Cerebellar nuclear complex (tissue), 1 donor: ENCODE results near the gene PANK4.

Experiments used
- DNase-seq, 2 experiments: peaks; one replicate each; lab custom pipeline; 2025; lab: John Stamatoyannopoulos, UW

PANK4 gene

DNA sequence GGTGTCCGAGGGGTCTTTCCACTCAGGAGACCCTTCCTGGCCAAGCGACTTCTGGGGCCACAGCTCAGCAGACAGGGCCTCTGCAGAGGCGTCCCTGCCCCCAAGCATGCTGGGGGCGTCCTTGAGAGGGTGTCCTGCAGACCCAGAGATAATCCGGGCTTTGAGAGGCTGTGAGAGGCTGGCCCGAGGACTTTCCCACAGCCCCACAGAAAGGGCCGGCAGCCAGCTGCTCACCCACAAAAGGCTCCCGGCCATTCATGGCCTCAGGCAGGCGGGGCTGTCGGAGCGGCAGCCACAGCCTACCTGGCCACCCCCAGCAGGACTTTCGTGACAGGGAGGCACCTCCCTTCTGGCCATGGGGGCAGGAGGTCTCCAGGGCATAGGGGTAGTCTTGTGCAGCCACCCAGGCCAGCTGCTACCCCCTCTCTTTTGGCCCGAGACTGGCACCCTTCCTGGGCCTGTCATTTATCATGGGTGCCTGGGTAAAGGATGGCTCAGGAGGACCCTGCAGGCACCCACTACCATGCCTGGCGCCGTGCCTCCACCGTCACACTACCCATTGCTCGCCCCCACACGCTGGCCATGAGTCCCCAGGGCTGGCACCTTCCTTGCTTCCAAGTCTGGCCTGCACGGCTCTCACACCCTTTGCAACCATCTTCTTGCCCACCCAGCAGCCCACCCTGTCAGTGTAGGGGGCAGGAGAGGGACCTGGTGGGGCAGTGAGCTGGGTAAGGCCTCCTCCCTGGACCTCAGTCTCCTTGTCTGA is 18.7 kb upstream of the PANK4 start:
- no peak for DNase-seq

DNA sequence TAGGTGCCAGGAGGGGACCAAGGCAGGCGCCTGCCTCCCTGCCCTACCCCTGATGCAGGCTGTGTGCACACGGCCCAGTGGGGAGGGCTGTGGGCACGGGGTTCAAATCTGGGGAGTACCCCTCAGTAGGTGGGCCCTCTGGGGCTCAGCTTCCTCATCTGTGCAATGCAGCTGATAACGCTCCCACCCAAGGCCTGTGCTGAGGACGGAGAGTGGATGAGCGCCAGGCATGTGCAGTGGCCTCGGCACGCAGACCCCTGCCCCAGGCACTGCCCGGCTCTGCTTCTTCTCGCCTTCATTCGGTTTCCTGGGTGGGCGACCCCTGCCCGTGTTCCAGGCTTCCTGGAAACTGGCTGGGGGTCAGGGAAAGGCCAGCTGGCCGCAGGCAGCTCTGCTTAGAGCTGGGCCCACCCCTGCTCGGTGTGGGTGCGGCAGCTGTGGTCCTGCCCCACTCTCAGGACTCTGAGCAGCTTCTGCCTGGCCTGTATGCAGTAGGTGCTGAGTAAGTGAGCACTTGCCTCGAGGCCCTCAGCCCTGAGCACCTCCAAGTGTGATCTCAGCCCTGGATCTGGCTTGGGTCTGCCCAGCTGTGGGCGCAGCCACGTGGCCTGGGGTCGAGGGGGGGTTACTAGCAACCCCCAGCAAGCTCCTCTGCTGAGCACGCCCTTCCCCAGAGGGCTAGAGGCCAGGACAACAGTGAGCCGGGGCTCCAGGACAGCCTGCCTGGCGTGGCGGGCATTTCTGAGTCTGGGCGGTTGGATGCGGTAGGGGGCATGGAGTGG is 17.9 kb upstream of the PANK4 start:
- no peak for DNase-seq

DNA sequence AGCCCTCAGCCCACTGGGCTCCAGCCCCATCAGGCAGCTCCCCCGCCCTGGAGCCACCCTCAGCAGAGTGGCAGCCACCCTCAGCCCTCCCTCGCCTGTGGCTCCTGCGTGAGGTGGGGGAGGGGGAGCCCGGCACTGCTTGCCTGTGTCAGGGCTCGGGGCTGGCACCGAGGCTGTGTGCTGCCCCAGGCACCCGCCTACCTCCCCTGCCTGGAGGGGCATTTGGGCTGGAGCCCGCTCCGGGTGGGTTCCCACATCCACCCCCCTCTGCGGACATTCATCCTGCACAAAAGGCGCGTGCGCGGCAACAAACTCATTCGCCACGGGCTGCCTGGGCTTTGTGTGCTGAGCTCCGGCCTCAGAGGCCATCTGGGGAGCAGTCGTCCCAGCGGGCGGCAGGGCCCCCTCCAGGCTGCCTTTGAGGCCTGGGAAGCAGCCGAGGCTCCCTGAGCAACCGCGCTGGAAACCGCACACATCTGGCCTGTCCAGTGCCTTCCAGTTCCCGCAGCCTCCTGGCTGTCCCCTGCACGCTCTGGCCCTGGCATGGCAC is 17.2 kb upstream of the PANK4 start:
- DNase-seq, result no peak

DNA sequence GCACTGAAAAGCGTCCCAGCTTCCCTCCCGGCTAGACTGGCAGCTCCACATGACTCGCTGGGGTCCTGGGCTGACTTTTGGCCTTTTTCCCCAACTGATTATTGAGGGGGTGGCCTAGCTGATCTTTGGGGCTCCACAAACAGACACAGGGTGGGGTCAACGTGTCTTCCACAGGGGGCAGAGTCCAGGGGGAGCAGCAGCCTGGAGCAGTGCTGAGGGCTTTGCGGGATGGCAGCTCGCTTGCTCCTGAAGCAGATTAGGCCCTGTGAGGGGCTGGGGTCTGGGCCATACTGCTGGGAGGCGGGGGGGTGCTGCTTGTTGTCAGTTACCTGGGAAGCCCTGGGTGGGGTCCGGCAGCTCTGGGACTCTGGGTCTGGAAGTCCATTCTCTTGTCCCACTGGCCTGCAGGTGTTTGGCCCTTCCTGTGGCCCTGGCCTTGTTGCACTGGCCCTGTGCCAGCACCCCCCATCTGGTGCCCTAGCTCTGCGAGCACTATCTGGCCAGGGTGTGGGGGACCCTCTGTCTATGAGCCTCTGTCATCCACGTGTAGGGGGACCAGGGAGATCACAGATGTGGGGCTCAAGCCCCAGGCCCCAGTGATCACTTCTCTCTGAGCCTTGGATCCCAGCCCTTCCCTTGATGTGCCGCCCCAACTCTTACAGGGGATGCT is 16.0 kb upstream of the PANK4 start:
- DNase-seq, result no peak

DNA sequence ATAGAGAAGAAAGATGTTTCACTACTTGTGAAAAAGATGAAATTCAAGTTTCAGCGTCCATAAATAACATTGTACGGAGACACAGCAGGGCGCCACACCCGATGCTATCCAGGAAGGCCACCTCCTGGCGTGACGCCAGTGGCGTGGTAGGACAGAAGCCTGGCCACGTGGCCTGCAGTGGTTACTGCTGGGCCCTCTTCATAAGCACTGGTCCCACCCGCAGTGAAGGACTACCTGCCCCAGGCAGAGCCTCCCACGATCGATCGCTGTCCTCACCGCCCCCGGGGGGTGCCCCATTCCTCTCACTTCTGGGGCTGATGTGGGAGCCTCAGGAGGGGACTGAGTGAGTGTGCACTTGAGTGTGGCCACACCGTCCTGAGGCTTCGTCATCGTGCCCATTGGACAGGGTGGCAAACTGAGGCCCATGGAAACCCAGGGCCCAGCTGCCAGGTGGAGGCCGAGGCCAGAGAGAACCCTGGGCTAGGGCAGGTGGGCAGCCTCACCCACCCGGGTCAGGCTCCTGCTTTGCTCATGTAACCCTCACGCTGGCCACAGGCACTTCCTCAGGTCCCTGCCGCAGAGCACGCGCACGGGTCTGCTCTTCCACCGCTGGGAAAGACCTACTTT is 15.3 kb upstream of the PANK4 start:
- no peak for DNase-seq

DNA sequence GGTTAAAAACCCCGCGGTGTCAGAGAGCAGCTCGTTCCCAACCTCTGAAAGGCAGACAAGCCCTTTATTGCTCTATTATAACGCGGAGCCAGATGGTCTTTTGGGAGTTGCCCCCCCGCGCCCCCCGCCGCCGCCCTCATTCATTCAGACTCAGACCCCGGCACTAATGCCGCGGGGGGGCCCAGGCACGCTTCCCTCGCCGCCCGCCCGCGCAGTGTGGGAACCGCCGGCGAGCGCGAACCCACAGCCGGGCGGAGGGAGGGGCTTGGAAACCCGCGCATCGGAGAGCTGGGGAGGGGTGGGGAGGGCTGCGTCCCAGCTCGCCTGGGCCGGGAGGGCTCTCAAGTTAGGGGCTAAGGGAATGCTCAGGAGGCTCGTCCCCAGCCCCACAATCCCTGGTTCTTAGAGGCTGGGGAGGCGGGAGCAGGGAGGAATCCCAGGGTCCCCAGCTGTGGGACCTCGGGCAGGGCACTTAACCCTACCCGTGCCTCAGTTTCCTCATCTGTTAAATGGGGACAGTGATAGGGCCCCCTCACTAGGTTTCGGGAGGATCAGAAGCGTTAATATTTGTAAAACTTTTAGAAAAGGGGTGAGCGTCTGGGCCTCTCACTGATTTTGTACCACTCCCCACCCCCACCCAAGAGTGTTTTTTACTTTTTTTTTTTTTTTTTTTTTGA is 14.6 kb upstream of the PANK4 start:
- DNase-seq, result no peak

DNA sequence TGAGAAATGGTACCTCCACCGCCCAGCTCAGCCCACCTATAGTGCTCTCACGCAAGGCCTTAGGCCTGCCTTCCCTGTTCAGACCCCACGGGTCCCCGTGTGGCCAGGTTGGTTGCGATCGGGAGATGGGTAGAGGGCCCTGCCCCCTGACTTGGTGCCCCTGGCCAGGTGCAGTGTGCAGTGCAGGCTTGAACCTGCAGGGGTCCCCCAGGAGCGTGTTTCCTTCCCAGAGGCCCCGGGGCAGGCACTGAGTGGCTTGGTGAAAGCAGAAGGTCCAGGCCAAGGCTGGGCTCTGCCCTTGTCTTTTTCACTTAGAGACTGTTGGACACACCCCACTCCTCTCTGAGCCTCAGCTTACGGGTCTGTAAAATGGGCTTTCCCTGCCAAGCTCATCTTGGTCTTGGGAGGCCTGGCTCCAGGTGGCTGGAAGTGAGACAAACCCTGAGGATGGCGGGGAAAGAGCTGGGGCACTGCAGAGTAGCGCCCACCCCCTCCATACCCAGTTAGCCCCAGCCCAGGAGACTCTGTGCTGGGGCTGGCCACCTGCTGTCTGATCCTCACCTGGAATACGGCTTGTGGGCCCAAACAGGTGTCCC is 13.0 kb upstream of the PANK4 start:
- no peak for DNase-seq

DNA sequence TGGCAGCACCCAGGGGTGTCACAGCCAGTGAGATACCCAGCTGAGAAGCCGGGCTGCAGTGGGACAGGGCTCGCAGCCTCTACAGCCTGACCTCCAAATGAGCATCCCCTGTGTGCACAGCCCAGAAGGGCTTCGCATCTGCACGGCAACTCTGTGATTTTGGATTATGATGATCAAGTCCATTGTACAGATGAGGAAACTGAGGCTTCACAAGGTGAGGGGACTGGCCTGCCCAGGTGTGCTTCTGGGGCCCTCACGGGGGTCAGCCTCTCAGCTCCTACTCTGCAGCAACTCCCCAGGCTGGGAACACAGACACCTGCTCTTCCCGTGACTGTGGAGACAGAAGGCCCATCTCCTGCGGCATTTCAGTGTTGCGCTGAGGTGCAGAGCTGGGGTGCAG is 12.5 kb upstream of the PANK4 start:
- no peak for DNase-seq

DNA sequence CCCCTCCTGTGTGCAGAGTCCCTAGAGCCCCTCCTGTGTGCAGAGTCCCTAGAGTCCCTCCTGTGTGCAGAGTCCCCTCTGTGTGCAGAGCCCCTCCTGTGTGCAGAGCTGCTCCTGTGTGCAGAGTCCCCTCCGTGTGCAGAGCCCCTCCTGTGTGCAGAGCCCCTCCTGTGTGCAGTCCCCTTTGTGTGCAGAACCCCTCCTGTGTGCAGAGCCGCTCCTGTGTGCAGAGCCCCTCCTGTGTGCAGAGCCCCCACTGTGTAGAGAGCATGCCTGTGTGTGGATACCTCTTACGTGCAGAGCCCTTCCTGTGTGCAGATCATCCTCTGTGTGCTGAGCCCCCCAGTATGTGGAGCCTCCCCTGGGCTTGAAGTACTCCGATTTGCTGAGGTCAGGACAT is 12.0 kb upstream of the PANK4 start:
- no peak for DNase-seq

DNA sequence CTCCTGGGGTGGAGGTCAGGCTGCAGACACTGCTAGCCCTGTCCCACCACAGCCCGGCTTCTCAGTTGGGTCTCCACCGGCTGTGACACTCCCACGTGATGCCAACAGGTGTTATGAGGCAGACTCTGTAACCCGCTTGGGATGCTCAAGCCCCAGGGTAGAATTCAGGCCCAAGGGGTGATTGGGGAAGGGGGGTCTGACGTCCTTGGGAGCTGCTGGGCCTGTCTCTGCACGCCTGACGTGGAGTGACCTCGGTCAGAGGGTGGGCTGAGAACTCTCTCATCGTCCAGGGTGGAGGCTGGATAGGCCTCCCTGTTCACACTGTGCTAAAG is 11.4 kb upstream of the PANK4 start:
- DNase-seq, result no peak

DNA sequence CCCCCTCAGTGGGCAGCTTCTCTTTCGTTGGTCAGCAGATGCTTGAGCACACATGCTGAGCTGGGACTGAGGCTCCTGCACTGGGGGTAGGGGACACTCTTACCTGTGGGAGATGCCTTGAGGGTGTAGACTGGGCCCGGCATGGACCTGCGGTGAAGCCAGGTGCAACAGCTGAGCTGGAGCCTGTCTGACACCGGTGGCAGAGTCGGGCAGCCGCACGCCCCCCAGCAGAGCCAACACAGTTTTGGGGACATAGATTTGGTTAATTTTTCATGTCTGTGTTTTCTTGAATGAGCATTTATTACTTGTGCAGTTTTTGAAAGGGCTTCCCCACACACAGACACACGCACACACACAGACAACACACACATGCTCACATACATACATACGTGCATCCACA is 9.6 kb upstream of the PANK4 start:
- no peak for DNase-seq

DNA sequence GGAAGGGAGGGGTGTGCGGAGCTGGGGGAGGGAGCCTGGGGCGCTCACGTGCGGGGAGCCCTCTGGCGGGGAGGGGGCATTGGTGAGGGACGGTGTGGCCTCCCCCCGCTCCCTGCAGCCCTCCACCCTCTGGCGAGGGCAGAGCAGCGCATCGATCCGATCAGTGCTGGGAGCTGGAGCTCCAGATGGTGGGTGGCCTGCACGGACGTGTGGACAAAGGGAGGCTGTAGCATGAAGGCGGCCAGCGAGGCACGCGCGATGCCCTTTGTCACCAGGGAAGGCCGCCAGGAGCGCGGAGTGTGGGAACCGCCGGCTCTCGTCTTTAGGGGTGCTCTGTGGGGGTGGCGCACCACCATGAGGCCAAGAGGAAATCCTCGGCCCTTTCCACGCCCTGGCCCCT is 9.1 kb upstream of the PANK4 start:
- DNase-seq, result no peak

DNA sequence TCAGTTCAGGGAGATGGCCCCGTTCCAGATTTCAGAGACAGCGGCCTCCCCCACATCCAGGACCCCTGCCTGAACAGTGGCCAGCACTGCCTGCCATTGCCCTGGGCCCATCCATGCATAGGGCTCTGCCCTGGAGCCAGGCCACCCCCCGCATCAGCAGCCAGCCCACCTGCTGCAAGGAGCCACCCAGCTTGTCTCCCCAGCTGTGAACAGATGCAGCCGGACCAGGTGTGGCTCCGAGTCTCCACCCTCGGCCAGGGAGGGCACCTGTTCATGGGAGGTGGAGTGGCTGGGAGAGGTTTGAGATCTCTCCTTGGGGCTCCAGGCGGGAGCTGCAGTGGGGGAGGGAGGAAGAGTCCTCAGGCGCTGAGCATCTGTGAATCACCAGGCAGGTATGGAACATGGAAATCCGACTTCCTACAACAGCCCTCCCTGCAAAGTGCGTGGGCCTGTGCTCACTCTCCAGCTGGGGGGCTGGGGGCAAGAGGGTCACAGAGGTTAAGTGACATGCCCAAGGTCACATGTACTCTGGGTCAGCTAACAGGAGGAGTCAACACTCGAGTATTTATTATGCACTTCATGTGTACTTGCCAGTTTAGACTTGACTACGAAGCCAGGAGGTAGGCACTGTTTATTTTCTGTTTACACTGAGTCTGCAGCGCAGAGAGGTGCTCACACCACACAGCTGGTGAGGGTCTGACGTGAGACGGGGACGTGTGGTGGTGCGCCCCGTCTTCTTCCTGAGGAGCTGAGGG is 8.5 kb upstream of the PANK4 start:
- no peak for DNase-seq

DNA sequence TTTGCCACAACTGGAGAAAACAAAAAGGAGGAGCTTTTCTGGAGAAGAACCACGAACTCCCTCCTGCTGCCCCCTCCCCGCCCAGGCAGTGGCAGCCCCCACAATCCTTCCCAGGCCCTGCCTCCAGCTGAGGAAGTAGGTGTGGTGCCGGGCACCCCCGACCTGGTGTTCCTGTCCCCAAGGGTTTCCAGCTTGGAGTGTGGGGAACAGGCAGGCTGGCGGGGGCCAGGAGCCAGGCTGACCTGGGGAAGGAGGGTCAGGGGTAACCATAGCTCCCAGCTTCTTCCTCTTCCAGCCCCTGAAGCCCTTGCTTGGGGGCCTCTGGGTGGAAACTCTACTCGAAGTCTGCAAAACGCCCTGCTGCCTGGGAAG is 7.9 kb upstream of the PANK4 start:
- no peak for DNase-seq

DNA sequence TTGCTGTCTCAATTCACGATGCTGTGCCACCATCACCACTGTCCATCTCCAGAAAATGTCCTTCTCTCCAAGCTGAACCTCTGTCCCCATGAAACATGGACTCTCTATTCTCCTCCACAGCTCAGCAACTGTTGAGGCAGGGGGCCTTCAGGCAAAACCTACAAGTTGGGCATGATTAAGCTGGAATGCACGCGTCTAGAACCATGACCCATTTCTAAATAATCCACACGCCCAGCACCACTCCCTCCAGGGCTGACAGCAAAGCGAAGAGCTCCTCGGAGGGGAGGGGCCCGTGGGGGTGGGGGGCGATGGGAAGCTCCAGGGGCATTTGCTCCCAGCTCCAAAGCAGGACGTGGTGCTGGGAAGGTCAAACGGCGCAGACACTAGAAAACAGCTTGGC is 7.0 kb upstream of the PANK4 start:
- no peak for DNase-seq

DNA sequence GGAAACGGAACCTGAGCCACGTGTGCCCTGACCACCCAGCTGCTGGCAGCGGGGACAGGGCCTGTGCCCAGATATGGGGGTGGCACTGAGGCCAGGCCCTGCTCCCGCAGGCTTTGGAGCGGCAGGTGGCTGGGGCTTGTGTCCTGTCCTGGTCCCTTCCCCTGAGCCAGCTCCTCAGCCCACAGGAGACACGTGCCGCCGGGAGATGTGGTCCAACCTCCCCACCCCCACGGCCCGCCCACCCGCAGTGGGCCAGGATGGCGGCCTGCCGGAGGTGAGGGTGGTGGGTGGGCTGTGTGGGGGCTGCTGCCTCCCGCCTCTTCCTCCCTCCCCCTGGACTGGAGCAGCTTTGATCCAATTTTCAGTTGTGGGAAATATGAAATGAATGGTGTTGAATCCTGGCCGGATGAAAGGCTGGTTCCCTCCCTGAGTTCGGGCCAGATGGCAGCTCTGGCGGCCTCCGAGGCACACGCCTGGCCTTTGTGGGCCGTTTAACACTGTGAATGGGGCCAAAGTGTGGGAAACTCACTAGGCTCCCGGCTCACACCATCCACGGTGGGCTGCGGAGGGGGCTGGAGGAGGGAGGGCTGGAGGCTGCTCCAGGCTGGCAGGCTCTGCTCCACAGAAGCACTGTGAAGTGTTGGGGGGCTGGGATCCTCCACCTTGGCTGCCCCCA is 6.2 kb upstream of the PANK4 start:
- no peak for DNase-seq

DNA sequence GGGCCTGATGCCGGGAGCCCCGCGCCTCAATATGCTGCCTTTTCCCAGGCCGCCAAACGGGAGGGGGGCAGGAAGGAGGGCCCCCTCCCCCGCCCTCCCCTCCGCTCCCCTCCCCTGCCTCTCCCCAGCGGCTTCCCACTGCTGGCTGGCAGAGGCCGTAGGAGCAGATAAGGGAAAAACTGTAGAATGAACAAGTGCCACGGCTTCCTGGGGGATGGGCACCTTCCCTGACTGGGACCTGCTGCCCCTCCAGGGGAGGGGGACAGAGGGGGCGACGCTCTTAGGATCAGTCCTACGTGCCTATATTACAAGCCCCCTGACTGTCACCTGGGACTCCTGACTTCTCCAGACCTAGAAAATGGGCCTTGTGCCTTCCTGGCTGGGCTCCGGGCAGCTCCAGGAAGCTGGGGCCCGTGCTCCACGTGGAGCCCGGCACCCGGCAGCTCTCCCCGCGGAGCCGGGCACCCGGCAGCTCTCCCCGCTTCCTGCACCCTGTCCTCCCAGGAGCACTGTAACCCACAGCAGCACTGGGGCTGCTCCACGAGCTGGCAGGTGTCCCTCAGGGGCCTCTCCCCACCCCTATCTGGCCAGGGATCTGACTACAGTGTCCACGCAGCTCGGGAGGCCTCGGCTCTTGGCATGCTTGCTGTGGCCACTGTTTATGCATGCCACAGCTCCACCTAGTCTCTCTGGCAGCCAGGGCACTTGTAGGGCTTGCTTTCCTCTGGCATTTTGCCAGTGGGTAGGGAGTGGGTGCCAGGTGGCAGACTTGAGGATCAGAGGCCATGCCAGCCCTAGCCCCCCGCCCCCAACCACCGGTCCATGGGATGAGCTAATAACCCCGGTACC is 4.3 kb upstream of the PANK4 start:
- no peak for DNase-seq

DNA sequence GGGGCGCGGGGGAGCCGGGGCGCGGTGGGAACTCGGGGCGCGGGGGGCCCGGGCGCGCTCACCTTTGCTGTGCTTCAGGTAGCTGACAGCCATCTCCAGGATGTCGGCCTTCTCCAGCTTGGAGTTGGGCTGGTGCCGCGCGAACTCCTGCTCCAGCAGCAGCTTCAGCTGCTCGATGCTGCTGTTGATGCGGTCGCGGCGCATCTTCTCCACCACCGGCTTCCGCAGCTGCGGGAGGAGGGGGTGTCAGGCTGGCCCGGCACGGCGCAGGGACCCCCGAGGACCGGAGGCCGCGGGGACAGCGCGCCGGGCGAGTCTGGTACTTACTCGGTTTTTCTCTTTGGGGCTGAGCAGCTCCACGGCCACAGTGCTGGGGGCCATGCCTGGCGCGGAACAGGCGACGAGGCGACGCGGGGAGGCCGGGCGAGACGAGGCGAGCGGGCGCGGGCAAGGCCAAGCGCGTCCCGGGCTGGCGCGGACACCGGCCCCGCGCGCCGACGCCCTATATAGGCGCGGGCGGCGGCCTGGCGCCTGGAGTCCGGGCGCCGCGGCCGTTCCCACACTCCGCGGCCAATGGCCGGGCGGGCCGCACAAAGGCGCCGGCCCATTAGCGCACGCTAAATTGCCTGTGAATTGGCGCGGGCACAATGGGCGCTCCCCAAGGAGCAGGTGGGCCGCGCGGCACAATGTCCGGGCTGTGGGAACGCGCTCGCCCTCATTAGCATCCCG is 3.6 kb upstream of the PANK4 start, which contains the start of gene HES5:
Gene HES5, minus strand, starts transcription at position 480 of the 729 bp plus-strand sequence. Its CDS starts 99 bp downstream, at position 381.
- no peak for DNase-seq
